Stimulated activated memory B cell treated with anti-CD40 and anti-IgM and Interleukin-4, amounts not matched to agents 10 μg/mL and 1 μg/mL and 100 μg/mL, for 72 hours (primary cell): ENCODE measurements around the gene PCK1.

Experiments
- ATAC-seq: fragments of 150-1000 bp; cut with Tn5 transposase; 2 replicates; pipeline ENCODE4 v1.10.0; 2021
- H3K27ac Mint-ChIP-seq: one replicate; pipeline ENCODE4 v1.8.0; 2022; ENCODE audit warnings: mild to moderate bottlenecking, mixed read lengths
- H3K27me3 Mint-ChIP-seq: one replicate; pipeline ENCODE4 v1.8.0; 2022; ENCODE audit warnings: mixed read lengths
- H3K36me3 Mint-ChIP-seq: one replicate; pipeline ENCODE4 v1.8.0; 2022; ENCODE audit warnings: mixed read lengths
- H3K4me1 Mint-ChIP-seq: one replicate; pipeline ENCODE4 v1.8.0; 2022; ENCODE audit warnings: mixed read lengths
- H3K4me3 Mint-ChIP-seq: one replicate; pipeline ENCODE4 v1.8.0; 2022; ENCODE audit warnings: mild to moderate bottlenecking, moderate library complexity, mixed read lengths
- H3K9me3 Mint-ChIP-seq: one replicate; pipeline ENCODE4 v1.8.0; 2022; ENCODE audit warnings: mixed read lengths

Gene PCK1

GRCh38 chr20:57576617-57577550 is 16.0 kb downstream of the PCK1 start:
- Mint-ChIP-seq H3K4me1 (no peaks in the 10 kb centered on the region), H3K27me3 (peaks cover 34% of the 10 kb centered on the region), H3K4me3 (no peak overlapping the region), H3K27ac (no peak overlapping the region), H3K36me3 (no peaks in the 10 kb centered on the region), H3K9me3 (no peaks in the 10 kb centered on the region)
- ATAC-seq = no peak

- Mint-ChIP-seq H3K36me3 (no peaks in the 10 kb centered on the region), H3K9me3 (no peaks in the 10 kb centered on the region), H3K27ac (no peak overlapping the region), H3K4me1 (no peaks in the 10 kb centered on the region), H3K27me3 (peaks cover 37% of the 10 kb centered on the region), H3K4me3 (no peak overlapping the region)
- no peak for ATAC-seq
Observed at GRCh38 chr20:57577679-57578475, 17.0 kb downstream of the PCK1 start.

- Mint-ChIP-seq H3K4me3 (no peak overlapping the region), H3K27ac (no peak overlapping the region), H3K27me3 (peaks cover 41% of the 10 kb centered on the region), H3K9me3 (no peaks in the 10 kb centered on the region), H3K36me3 (no peaks in the 10 kb centered on the region), H3K4me1 (no peaks in the 10 kb centered on the region)
- no peak for ATAC-seq
Observed at GRCh38 chr20:57578476-57579165, 17.7 kb downstream of the PCK1 start.

- H3K27me3 Mint-ChIP-seq = peaks cover 48% of the 10 kb centered on the region
- H3K4me3 Mint-ChIP-seq = no peak overlapping the region
- no peaks in the 10 kb centered on the region for H3K9me3 Mint-ChIP-seq
- H3K36me3 Mint-ChIP-seq = no peaks in the 10 kb centered on the region
- no peak overlapping the region for H3K27ac Mint-ChIP-seq
- ATAC-seq = no peak
- no peaks in the 10 kb centered on the region for H3K4me1 Mint-ChIP-seq
Observed at GRCh38 chr20:57579331-57579897, 18.5 kb downstream of the PCK1 start.

GRCh38 chr20:57579898-57580447 is 19.1 kb downstream of the PCK1 start:
- Mint-ChIP-seq H3K4me3 (no peak overlapping the region), H3K9me3 (no peaks in the 10 kb centered on the region)

GRCh38 chr20:57580478-57581201 is 19.7 kb downstream of the PCK1 start:
- Mint-ChIP-seq H3K27ac (no peak overlapping the region), H3K4me3 (no peak overlapping the region), H3K27me3 (peaks cover 60% of the 10 kb centered on the region), H3K36me3 (no peaks in the 10 kb centered on the region), H3K9me3 (no peaks in the 10 kb centered on the region), H3K4me1 (no peaks in the 10 kb centered on the region)
- ATAC-seq = no peak

More at GRCh38 chr20:57579898-57580447, 19.1 kb downstream of the PCK1 start:
- ATAC-seq = no peak
- no peaks in the 10 kb centered on the region for H3K36me3 Mint-ChIP-seq
- H3K27ac Mint-ChIP-seq = no peak overlapping the region
- peaks cover 54% of the 10 kb centered on the region for H3K27me3 Mint-ChIP-seq
- no peaks in the 10 kb centered on the region for H3K4me1 Mint-ChIP-seq

- Mint-ChIP-seq H3K4me1 (no peaks in the 10 kb centered on the region), H3K27ac (no peak overlapping the region), H3K4me3 (no peak overlapping the region), H3K27me3 (peaks cover 66% of the 10 kb centered on the region), H3K36me3 (no peaks in the 10 kb centered on the region), H3K9me3 (no peaks in the 10 kb centered on the region)
- no peak for ATAC-seq
Observed at GRCh38 chr20:57581202-57582028, 20.5 kb downstream of the PCK1 start.

GRCh38 chr20:57582029-57582378 is 21.1 kb downstream of the PCK1 start:
- Mint-ChIP-seq H3K4me1 (no peaks in the 10 kb centered on the region), H3K9me3 (no peaks in the 10 kb centered on the region), H3K27ac (no peak overlapping the region), H3K27me3 (peaks cover 66% of the 10 kb centered on the region), H3K36me3 (no peaks in the 10 kb centered on the region), H3K4me3 (no peak overlapping the region)
- ATAC-seq = no peak

- Mint-ChIP-seq H3K27me3 (peaks cover 66% of the 10 kb centered on the region), H3K27ac (no peak overlapping the region), H3K36me3 (no peaks in the 10 kb centered on the region), H3K4me1 (no peaks in the 10 kb centered on the region), H3K4me3 (no peak overlapping the region), H3K9me3 (no peaks in the 10 kb centered on the region)
- ATAC-seq = no peak
Observed at GRCh38 chr20:57582432-57583288, 21.8 kb downstream of the PCK1 start.

- Mint-ChIP-seq H3K27me3 (peaks cover 66% of the 10 kb centered on the region), H3K27ac (no peak overlapping the region), H3K4me3 (no peak overlapping the region), H3K9me3 (no peaks in the 10 kb centered on the region), H3K36me3 (no peaks in the 10 kb centered on the region), H3K4me1 (no peaks in the 10 kb centered on the region)
- ATAC-seq = no peak
Observed at GRCh38 chr20:57583289-57584257, 22.7 kb downstream of the PCK1 start.

GRCh38 chr20:57584768-57585461 is 24.0 kb downstream of the PCK1 start:
- peaks cover 62% of the 10 kb centered on the region for H3K27me3 Mint-ChIP-seq
- no peaks in the 10 kb centered on the region for H3K36me3 Mint-ChIP-seq
- H3K9me3 Mint-ChIP-seq = no peaks in the 10 kb centered on the region
- no peaks in the 10 kb centered on the region for H3K4me1 Mint-ChIP-seq
- no peak overlapping the region for H3K4me3 Mint-ChIP-seq
- ATAC-seq = no peak
- H3K27ac Mint-ChIP-seq = no peak overlapping the region
